ENCODE results near the gene PIGS. TPM values are rescaled to one million over a fixed set of nuclear protein-coding genes. Genes with fewer than 3 reads are reported as not detected.

Gene PIGS
- total RNA-seq, 1 donor from 2014 or later, result 65.0 TPM

- Mint-ChIP-seq H3K36me3 (ENCODE audit: insufficient read depth) (peaks cover 1% of the 10 kb centered on the region), H3K4me1 (ENCODE audit: low read depth) (peaks cover 26% of the 10 kb centered on the region), H3K27me3 (peaks cover 10% of the 10 kb centered on the region), H3K27ac (peak overlapping the region; percentile 90), H3K9me3 (ENCODE audit: low read depth) (no peaks in the 10 kb centered on the region), H3K4me3 (ENCODE audit: low read depth) (peak overlapping the region; percentile 97)
- no peak for DNase-seq (ENCODE audit: low spot score, unreplicated experiment)
- TF ChIP-seq CTCF (IDR thresholded peaks at IDR 0.05; ENCODE audit: unreplicated experiment), result no peak
Observed at GRCh38 chr17:28570716-28571360, 486 bp downstream of the PIGS start.

GRCh38 chr17:28569446-28569845 is 1.9 kb downstream of the PIGS start:
- peaks cover 10% of the 10 kb centered on the region for H3K27me3 Mint-ChIP-seq
- peaks cover 1% of the 10 kb centered on the region for H3K36me3 Mint-ChIP-seq (ENCODE audit: insufficient read depth)
- H3K27ac Mint-ChIP-seq, result no peak overlapping the region
- H3K4me1 Mint-ChIP-seq (ENCODE audit: low read depth), result peaks cover 26% of the 10 kb centered on the region
- TF ChIP-seq CTCF (IDR thresholded peaks at IDR 0.05; ENCODE audit: unreplicated experiment), result no peak
- peak overlapping the region; percentile 97 for H3K4me3 Mint-ChIP-seq (ENCODE audit: low read depth)
- no peaks in the 10 kb centered on the region for H3K9me3 Mint-ChIP-seq (ENCODE audit: low read depth)
- DNase-seq (ENCODE audit: low spot score, unreplicated experiment), result no peak

- Mint-ChIP-seq H3K27ac (peak overlapping the region; percentile 22), H3K4me3 (ENCODE audit: low read depth) (no peak overlapping the region), H3K4me1 (ENCODE audit: low read depth) (peaks cover 26% of the 10 kb centered on the region), H3K27me3 (peaks cover 4% of the 10 kb centered on the region), H3K9me3 (ENCODE audit: low read depth) (no peaks in the 10 kb centered on the region), H3K36me3 (ENCODE audit: insufficient read depth) (peaks cover 1% of the 10 kb centered on the region)
- TF ChIP-seq CTCF (IDR thresholded peaks at IDR 0.05; ENCODE audit: unreplicated experiment), result no peak
- DNase-seq (ENCODE audit: low spot score, unreplicated experiment), result no peak
Observed at GRCh38 chr17:28567604-28568003, 3.7 kb downstream of the PIGS start.

- no peaks in the 10 kb centered on the region for H3K9me3 Mint-ChIP-seq (ENCODE audit: low read depth)
- no peak overlapping the region for H3K27ac Mint-ChIP-seq
- no peak for TF ChIP-seq CTCF (IDR thresholded peaks at IDR 0.05; ENCODE audit: unreplicated experiment)
- DNase-seq (ENCODE audit: low spot score, unreplicated experiment), result no peak
- H3K4me3 Mint-ChIP-seq (ENCODE audit: low read depth), result no peak overlapping the region
- H3K27me3 Mint-ChIP-seq, result no peaks in the 10 kb centered on the region
- H3K36me3 Mint-ChIP-seq (ENCODE audit: insufficient read depth), result peaks cover 11% of the 10 kb centered on the region
- peaks cover 8% of the 10 kb centered on the region for H3K4me1 Mint-ChIP-seq (ENCODE audit: low read depth)
Observed at GRCh38 chr17:28563475-28563874, 7.8 kb downstream of the PIGS start.

- no peak overlapping the region for H3K4me3 Mint-ChIP-seq (ENCODE audit: low read depth)
- no peak for DNase-seq (ENCODE audit: low spot score, unreplicated experiment)
- H3K4me1 Mint-ChIP-seq (ENCODE audit: low read depth), result peaks cover 15% of the 10 kb centered on the region
- no peak for TF ChIP-seq CTCF (IDR thresholded peaks at IDR 0.05; ENCODE audit: unreplicated experiment)
- no peaks in the 10 kb centered on the region for H3K27me3 Mint-ChIP-seq
- H3K9me3 Mint-ChIP-seq (ENCODE audit: low read depth), result no peaks in the 10 kb centered on the region
- H3K27ac Mint-ChIP-seq, result no peak overlapping the region
- peaks cover 27% of the 10 kb centered on the region for H3K36me3 Mint-ChIP-seq (ENCODE audit: insufficient read depth)
Observed at GRCh38 chr17:28555022-28555421, 16.3 kb downstream of the PIGS start.
